ENCODE measurements around the gene COL23A1. TPM values are rescaled to one million over a fixed set of nuclear protein-coding genes. Genes with fewer than 3 reads are reported as not detected.

COL23A1 gene
- total and polyA plus RNA-seq, 2 experiments from 2014 or later: 4.8 to 8.2 TPM

- ATAC-seq (no peak), DNase-seq (ENCODE audit: low spot score) (peak; percentile 76)
- H3K4me3 Mint-ChIP-seq: no peak overlapping the region
- no peaks in the 10 kb centered on the region for H3K79me2 ChIP-seq (replicated peaks; ENCODE audit: insufficient read depth)
- TF ChIP-seq, protein P1, sequence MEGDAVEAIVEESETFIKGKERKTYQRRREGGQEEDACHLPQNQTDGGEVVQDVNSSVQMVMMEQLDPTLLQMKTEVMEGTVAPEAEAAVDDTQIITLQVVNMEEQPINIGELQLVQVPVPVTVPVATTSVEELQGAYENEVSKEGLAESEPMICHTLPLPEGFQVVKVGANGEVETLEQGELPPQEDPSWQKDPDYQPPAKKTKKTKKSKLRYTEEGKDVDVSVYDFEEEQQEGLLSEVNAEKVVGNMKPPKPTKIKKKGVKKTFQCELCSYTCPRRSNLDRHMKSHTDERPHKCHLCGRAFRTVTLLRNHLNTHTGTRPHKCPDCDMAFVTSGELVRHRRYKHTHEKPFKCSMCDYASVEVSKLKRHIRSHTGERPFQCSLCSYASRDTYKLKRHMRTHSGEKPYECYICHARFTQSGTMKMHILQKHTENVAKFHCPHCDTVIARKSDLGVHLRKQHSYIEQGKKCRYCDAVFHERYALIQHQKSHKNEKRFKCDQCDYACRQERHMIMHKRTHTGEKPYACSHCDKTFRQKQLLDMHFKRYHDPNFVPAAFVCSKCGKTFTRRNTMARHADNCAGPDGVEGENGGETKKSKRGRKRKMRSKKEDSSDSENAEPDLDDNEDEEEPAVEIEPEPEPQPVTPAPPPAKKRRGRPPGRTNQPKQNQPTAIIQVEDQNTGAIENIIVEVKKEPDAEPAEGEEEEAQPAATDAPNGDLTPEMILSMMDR (conservative IDR thresholded peaks at IDR 0.05; ENCODE audit: low read depth in 2 of 2): peak; percentile 69 to 83
- TF ChIP-seq ZNF114 (CRISPR knock-in tag; IDR thresholded peaks at IDR 0.05): no peak
- no peak overlapping the region for H3K4me3 ChIP-seq
- no peaks in the 10 kb centered on the region for H4K20me1 ChIP-seq (replicated peaks; ENCODE audit: insufficient read depth)
- no peaks in the 10 kb centered on the region for H3K27me3 ChIP-seq (ENCODE audit: insufficient read depth)
- H3K27me3 Mint-ChIP-seq (ENCODE audit: insufficient read depth, low read depth, poor library complexity): peaks cover 16% of the 10 kb centered on the region
- H3K9me2 ChIP-seq (ENCODE audit: insufficient read depth): no peaks in the 10 kb centered on the region
- H3F3A ChIP-seq (replicated peaks; ENCODE audit: low read depth): no peaks in the 10 kb centered on the region
- peaks cover 9% of the 10 kb centered on the region for H3K4me1 Mint-ChIP-seq
- no peak overlapping the region for H3K4me2 ChIP-seq
- no peaks in the 10 kb centered on the region for H3K36me3 ChIP-seq (ENCODE audit: insufficient read depth)
- no peaks in the 10 kb centered on the region for H3K4me1 ChIP-seq (ENCODE audit: insufficient read depth)
- peaks cover 5% of the 10 kb centered on the region; the same call in 2 of the 3 replicates for H3K9me3 Mint-ChIP-seq
- no peak overlapping the region for H3K27ac Mint-ChIP-seq
- H2AFZ ChIP-seq: no peak overlapping the region
- H3K36me3 Mint-ChIP-seq (ENCODE audit: low read depth): no peaks in the 10 kb centered on the region; the same call in 2 of the 3 replicates
- H3K27ac ChIP-seq (ENCODE audit: low read depth): no peak overlapping the region
Measured at GRCh38 chr5:178284093-178284675, 306.0 kb downstream of the COL23A1 start.

DNA sequence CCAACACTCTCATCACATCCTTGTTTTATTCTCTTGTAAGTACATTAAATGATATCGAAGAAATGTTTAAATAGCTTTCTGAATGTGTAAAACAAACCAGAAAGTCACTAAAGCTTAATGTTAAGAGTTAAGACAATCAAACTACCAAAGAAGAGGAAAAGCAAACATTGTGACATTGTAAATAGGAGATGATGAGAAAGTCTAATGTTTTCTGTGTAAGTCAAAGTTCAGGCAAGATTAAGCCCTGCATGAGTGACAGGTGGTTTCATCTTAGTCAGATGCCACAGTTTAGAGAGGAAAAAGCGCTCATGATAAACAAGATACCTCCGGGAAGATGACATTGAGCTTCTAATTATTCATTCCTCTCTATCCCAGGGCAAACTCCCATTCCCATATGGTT is 306.7 kb downstream of the COL23A1 start:
- Histone ChIP-seq H4K20me1 (replicated peaks; ENCODE audit: insufficient read depth) (no peaks in the 10 kb centered on the region), H3K36me3 (ENCODE audit: insufficient read depth) (no peaks in the 10 kb centered on the region), H3K27ac (ENCODE audit: low read depth) (no peak overlapping the region), H3K4me2 (no peak overlapping the region), H3K4me3 (no peak overlapping the region), H3K4me1 (ENCODE audit: insufficient read depth) (no peaks in the 10 kb centered on the region), H3K27me3 (ENCODE audit: insufficient read depth) (no peaks in the 10 kb centered on the region), H3K9me2 (ENCODE audit: insufficient read depth) (no peaks in the 10 kb centered on the region), H3K79me2 (replicated peaks; ENCODE audit: insufficient read depth) (no peaks in the 10 kb centered on the region), H2AFZ (no peak overlapping the region), H3F3A (replicated peaks; ENCODE audit: low read depth) (no peaks in the 10 kb centered on the region)
- ATAC-seq (no peak), DNase-seq (ENCODE audit: low spot score) (no peak)
- no peak overlapping the region for H3K27ac Mint-ChIP-seq
- H3K36me3 Mint-ChIP-seq (ENCODE audit: low read depth): no peaks in the 10 kb centered on the region; the same call in 2 of the 3 replicates
- H3K4me1 Mint-ChIP-seq: peaks cover 9% of the 10 kb centered on the region
- no peak overlapping the region for H3K4me3 Mint-ChIP-seq
- TF ChIP-seq, protein P2, sequence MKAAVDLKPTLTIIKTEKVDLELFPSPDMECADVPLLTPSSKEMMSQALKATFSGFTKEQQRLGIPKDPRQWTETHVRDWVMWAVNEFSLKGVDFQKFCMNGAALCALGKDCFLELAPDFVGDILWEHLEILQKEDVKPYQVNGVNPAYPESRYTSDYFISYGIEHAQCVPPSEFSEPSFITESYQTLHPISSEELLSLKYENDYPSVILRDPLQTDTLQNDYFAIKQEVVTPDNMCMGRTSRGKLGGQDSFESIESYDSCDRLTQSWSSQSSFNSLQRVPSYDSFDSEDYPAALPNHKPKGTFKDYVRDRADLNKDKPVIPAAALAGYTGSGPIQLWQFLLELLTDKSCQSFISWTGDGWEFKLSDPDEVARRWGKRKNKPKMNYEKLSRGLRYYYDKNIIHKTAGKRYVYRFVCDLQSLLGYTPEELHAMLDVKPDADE (IDR thresholded peaks at IDR 0.05): no peak
- TF ChIP-seq POLR2AphosphoS5 (IDR thresholded peaks at IDR 0.05; ENCODE audit: low read depth): no peak
- no peak for TF ChIP-seq EZH2phosphoT487 (IDR thresholded peaks at IDR 0.05; ENCODE audit: unreplicated experiment)
- no peak for TF ChIP-seq CREB1 (CRISPR knock-in tag; IDR thresholded peaks at IDR 0.05; ENCODE audit: low read depth)
- no peak for TF ChIP-seq JUNB (IDR thresholded peaks at IDR 0.05; ENCODE audit: unreplicated experiment)
- no peak for TF ChIP-seq EZH2 (IDR thresholded peaks at IDR 0.05; ENCODE audit: low read depth, unreplicated experiment)
- no peak for TF ChIP-seq ZNF331 (CRISPR knock-in tag; IDR thresholded peaks at IDR 0.05; ENCODE audit: low read depth)
- H3K27me3 Mint-ChIP-seq (ENCODE audit: insufficient read depth, low read depth, poor library complexity): peaks cover 21% of the 10 kb centered on the region
- H3K9me3 Mint-ChIP-seq: peaks cover 5% of the 10 kb centered on the region; the same call in 2 of the 3 replicates

Measured in GM23338 (cell line).